Measurements from ENCODE around the gene TNRC6C.
"Not testable (repeated sequence)": the region's sequence is repeated elsewhere in the genome, so short reads cannot be mapped to it uniquely, and the experiment has no call there.

Gene TNRC6C

GRCh38 chr17:78048346-78049292, 90.1 kb downstream of the TNRC6C start:
- no peak for DNase-seq

- no peak for DNase-seq
Observed at GRCh38 chr17:78049609-78050008, 91.1 kb downstream of the TNRC6C start.

GRCh38 chr17:78051186-78051972, 92.9 kb downstream of the TNRC6C start:
- DNase-seq: no peak

- no peak for DNase-seq
Observed at GRCh38 chr17:78053777-78054468, 95.4 kb downstream of the TNRC6C start.

- no peak for DNase-seq
Observed at GRCh38 chr17:78057113-78057740, 98.7 kb downstream of the TNRC6C start.

GRCh38 chr17:78058001-78058400, 99.5 kb downstream of the TNRC6C start:
- no peak for DNase-seq

- no peak for DNase-seq
Observed at GRCh38 chr17:78058581-78058980, 100.1 kb downstream of the TNRC6C start.

GRCh38 chr17:78062596-78062995, 104.1 kb downstream of the TNRC6C start:
- DNase-seq: no peak

- no peak for DNase-seq
Observed at GRCh38 chr17:78063489-78063888, 105.0 kb downstream of the TNRC6C start.

- DNase-seq: no peak
Observed at GRCh38 chr17:78064708-78065107, 106.2 kb downstream of the TNRC6C start.

- DNase-seq: not testable (repeated sequence)
Observed at GRCh38 chr17:78066976-78067375, 108.5 kb downstream of the TNRC6C start.

- DNase-seq: no peak
Observed at GRCh38 chr17:78069695-78070094, 111.2 kb downstream of the TNRC6C start.

GRCh38 chr17:78072961-78073360, 114.5 kb downstream of the TNRC6C start:
- DNase-seq: no peak

- no peak for DNase-seq
Observed at GRCh38 chr17:78075011-78075410, 116.5 kb downstream of the TNRC6C start.

GRCh38 chr17:78075545-78075944, 117.0 kb downstream of the TNRC6C start:
- DNase-seq: no peak

- DNase-seq: no peak
Observed at GRCh38 chr17:78079253-78079652, 120.8 kb downstream of the TNRC6C start.

GRCh38 chr17:78081551-78081950, 123.0 kb downstream of the TNRC6C start:
- no peak for DNase-seq

- not testable (repeated sequence) for DNase-seq
Observed at GRCh38 chr17:78082355-78082872, 123.9 kb downstream of the TNRC6C start.

GRCh38 chr17:78082988-78083387, 124.5 kb downstream of the TNRC6C start:
- no peak for DNase-seq

GRCh38 chr17:78086740-78087139, 128.2 kb downstream of the TNRC6C start:
- DNase-seq: no peak

GRCh38 chr17:78088529-78088928, 130.0 kb downstream of the TNRC6C start:
- no peak for DNase-seq

GRCh38 chr17:78089576-78090281, 131.2 kb downstream of the TNRC6C start:
- DNase-seq: no peak
